ENCODE data around the gene BMX.
A peak's percentile ranks its signal among the peaks of the same experiment; 100 is the strongest.

GRCh38 chrX:15471028-15471427 lies 29.6 kb upstream of the BMX start:
- TF ChIP-seq CTCF (conservative IDR thresholded peaks at IDR 0.05) (peak; percentile 76), EZH2 (IDR thresholded peaks at IDR 0.05; ENCODE audit: low read depth) (no peak)
